GM10248 (cell line): ENCODE data around the gene STK32C.

Experiments
- CTCF ChIA-PET: fragments of 300-600 bp; sonication (Branson Sonifier 250); formaldehyde crosslinking; extraction: SDS; loops from one replicate; lab custom pipeline; 2021; ENCODE audit warnings: antibody characterized with exemption; lab: Yijun Ruan, JAX
- POLR2A ChIA-PET: fragments of 350-650 bp; sonication (Branson Sonifier 250); formaldehyde crosslinking; extraction: SDS; loops from one replicate; lab custom pipeline; 2020; ENCODE audit warnings: antibody characterized with exemption; lab: Yijun Ruan, JAX
- DNase-seq: peaks from one replicate; pipeline ENCODE4 v3.0.0; 2012; ENCODE audit errors: extremely low spot score
- CTCF ChIP-seq: IDR thresholded peaks from 2 replicates; pipeline ENCODE4 v1.5.1; 2012; ENCODE audit warnings: mild to moderate bottlenecking, low read depth; ENCODE audit errors: extremely low read depth, missing control alignments, control extremely low read depth

The STK32C gene

GRCh38 chr10:132186488-132187429, 121.0 kb downstream of the STK32C start, which contains the start of gene DPYSL4:
Gene DPYSL4 (plus strand): TSS chr10:132186948. CDS start chr10:132187064, 116 bp downstream.
- peak; percentile 66 for DNase-seq
- POLR2A ChIA-PET = no interaction called here
- no peak for TF ChIP-seq CTCF
- CTCF ChIA-PET = no interaction called here

- POLR2A ChIA-PET = no interaction called here
- CTCF ChIA-PET = no interaction called here
- TF ChIP-seq CTCF = no peak
- DNase-seq = no peak
These were observed 121.9 kb downstream of the STK32C start for GRCh38 chr10:132185601-132186487.

- DNase-seq = no peak
- ChIA-PET POLR2A (no interaction called here), CTCF (no interaction called here)
- TF ChIP-seq CTCF = no peak
These were observed 122.7 kb downstream of the STK32C start for GRCh38 chr10:132184816-132185593.

GRCh38 chr10:132183046-132183445, 124.7 kb downstream of the STK32C start:
- no peak for TF ChIP-seq CTCF
- POLR2A ChIA-PET = no interaction called here
- no peak for DNase-seq
- CTCF ChIA-PET = no interaction called here

GRCh38 chr10:132182591-132182990, 125.2 kb downstream of the STK32C start:
- ChIA-PET POLR2A (no interaction called here), CTCF (no interaction called here)
- no peak for TF ChIP-seq CTCF
- no peak for DNase-seq
